AG09319 (cell line): ENCODE measurements around the gene USP51.
A peak's percentile ranks its signal among the peaks of the same experiment; 100 is the strongest.
"Not testable (repeated sequence)": the region's sequence is repeated elsewhere in the genome, so short reads cannot be mapped to it uniquely, and the experiment has no call there.

Experiments used
- DNase-seq: peaks from one replicate; pipeline ENCODE4 v3.0.0-alpha.2; 2010; ENCODE audit warnings: low read depth; ENCODE audit errors: extremely low read depth
- CTCF ChIP-seq: IDR thresholded peaks from 2 replicates; pipeline ENCODE4 v1.5.1; 2011; ENCODE audit warnings: low read depth, mild to moderate bottlenecking, inconsistent platforms, low read length, moderate library complexity

The USP51 gene

GRCh38 chrX:55480390-55481062, 9.1 kb downstream of the USP51 start:
- DNase-seq: no peak
- TF ChIP-seq CTCF: no peak

- not testable (repeated sequence) for DNase-seq
Observed at GRCh38 chrX:55479956-55480355, 9.7 kb downstream of the USP51 start.

- DNase-seq: not testable (repeated sequence)
Observed at GRCh38 chrX:55465791-55466190, 23.9 kb downstream of the USP51 start.

DNA sequence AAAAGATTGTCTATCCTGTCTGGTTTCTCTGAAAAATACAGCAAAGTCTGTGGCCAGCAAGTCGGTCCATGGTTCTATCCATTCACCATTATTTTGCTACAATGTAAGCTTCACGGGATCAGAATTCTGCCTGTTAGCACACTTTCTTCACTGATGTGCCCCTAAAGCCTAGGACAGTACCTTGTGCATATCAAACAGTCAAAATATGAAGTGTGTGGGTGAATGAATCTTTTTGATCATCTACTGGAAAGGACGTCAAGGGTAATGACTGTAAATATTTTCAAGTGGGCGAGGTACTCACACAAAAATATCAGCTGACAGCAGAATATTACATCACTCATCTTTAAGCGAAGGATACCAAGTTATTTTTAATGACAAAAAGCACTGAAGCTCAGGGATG, 24.5 kb downstream of the USP51 start:
- not testable (repeated sequence) for DNase-seq

GRCh38 chrX:55464050-55464449, 25.6 kb downstream of the USP51 start:
- not testable (repeated sequence) for DNase-seq

DNA sequence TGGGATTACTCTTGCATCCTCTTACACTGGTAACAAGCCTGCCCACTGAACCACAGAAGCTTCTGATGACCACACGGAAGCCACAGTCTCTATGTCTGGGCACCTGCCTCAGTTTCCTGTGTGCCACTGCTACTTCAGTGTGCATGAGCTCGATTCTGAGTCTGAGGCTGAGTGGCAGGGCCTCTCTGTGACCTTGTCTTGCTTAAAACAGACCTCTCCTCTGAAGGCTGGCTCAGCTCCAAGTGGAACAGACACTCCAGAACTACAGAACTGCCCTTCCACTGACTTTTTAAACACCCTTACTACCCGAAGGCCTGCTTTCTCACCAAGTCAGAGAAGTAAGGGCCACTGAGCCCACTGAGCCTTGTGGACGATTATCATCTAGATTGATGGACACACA, 29.7 kb downstream of the USP51 start:
- not testable (repeated sequence) for DNase-seq

GRCh38 chrX:55459426-55459825, 30.2 kb downstream of the USP51 start:
- not testable (repeated sequence) for DNase-seq

DNA sequence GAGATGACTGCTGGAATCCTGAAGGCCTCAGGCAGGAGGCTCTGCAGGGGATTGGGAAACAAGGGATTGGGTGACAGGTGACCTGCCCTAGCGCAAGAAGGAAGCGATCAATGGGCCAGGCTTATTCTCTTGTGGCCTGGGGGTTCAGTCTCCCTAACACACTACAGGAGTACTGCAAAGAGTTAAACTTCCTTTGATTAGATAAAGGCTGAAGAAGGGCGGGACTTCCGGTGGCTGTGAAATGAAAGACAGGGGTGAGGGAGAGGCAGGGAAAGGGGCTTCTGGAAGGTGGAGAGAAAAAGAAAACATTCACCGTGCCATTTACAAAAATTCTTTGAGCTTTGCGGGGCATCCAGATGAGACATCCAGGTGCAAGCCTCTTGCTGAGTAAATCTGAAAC, 33.9 kb downstream of the USP51 start:
- not testable (repeated sequence) for DNase-seq

- no peak for TF ChIP-seq CTCF
- no peak for DNase-seq
Observed at GRCh38 chrX:55452833-55453124, 36.9 kb downstream of the USP51 start.

DNA sequence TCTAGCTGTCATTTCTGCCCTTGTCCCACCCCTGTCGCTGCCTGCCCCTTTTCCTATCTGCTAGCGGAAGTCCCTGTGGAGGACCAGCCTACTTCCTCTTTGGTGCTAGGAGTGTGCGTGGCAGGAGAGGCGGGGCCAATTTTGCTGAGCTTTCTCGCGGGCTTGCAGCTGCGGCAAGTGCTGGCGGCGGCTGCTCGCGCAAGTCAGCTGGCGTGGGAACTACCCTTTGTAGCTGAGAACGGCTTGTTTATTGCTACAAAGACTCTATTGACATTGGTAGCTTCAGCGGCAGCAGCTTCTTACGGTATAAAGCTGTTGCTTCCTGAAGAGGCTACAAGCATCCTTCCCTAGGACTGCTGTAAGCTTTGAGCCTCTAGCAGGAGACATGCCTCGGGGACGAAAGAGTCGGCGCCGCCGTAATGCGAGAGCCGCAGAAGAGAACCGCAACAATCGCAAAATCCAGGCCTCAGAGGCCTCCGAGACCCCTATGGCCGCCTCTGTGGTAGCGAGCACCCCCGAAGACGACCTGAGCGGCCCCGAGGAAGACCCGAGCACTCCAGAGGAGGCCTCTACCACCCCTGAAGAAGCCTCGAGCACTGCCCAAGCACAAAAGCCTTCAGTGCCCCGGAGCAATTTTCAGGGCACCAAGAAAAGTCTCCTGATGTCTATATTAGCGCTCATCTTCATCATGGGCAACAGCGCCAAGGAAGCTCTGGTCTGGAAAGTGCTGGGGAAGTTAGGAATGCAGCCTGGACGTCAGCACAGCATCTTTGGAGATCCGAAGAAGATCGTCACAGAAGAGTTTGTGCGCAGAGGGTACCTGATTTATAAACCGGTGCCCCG, 37.4 kb downstream of the USP51 start, which contains the start of gene MAGEH1:
Gene MAGEH1 (plus strand): TSS at position 138 of the 843 bp plus-strand sequence. CDS start 248 bp downstream, at position 386.
- TF ChIP-seq CTCF: no peak
- DNase-seq: peak; percentile 31

GRCh38 chrX:55451626-55451989, 38.0 kb downstream of the USP51 start:
- no peak for TF ChIP-seq CTCF
- no peak for DNase-seq
